DMS79 (cell line): ENCODE results near the gene MRPL21.
A peak's percentile ranks its signal among the peaks of the same experiment; 100 is the strongest.
"Not testable (repeated sequence)": the region's sequence is repeated elsewhere in the genome, so short reads cannot be mapped to it uniquely, and the experiment has no call there.

Experiments
- DNase-seq: peaks from one replicate; lab custom pipeline; 2025; lab: John Stamatoyannopoulos, UW

The MRPL21 gene

GRCh38 chr11:68867066-68867465 lies 36.6 kb downstream of the MRPL21 start:
- no peak for DNase-seq

GRCh38 chr11:68865241-68865640 lies 38.4 kb downstream of the MRPL21 start:
- no peak for DNase-seq

GRCh38 chr11:68863553-68864265 lies 39.9 kb downstream of the MRPL21 start:
- no peak for DNase-seq

GRCh38 chr11:68862421-68862820 lies 41.2 kb downstream of the MRPL21 start:
- no peak for DNase-seq

- DNase-seq, result no peak
Observed at GRCh38 chr11:68859123-68859522, 44.5 kb downstream of the MRPL21 start.

- DNase-seq, result no peak
Observed at GRCh38 chr11:68857037-68857586, 46.5 kb downstream of the MRPL21 start.

- DNase-seq, result not testable (repeated sequence)
Observed at GRCh38 chr11:68856425-68857030, 47.1 kb downstream of the MRPL21 start.

- DNase-seq, result no peak
Observed at GRCh38 chr11:68855205-68855981, 48.2 kb downstream of the MRPL21 start.

- no peak for DNase-seq
Observed at GRCh38 chr11:68854273-68854958, 49.2 kb downstream of the MRPL21 start.

GRCh38 chr11:68852628-68853027 lies 51.0 kb downstream of the MRPL21 start:
- DNase-seq, result no peak

- DNase-seq, result no peak
Observed at GRCh38 chr11:68848429-68848828, 55.2 kb downstream of the MRPL21 start.

- no peak for DNase-seq
Observed at GRCh38 chr11:68847395-68847794, 56.2 kb downstream of the MRPL21 start.

GRCh38 chr11:68845351-68846002 lies 58.2 kb downstream of the MRPL21 start:
- no peak for DNase-seq

- DNase-seq, result no peak
Observed at GRCh38 chr11:68844801-68845200, 58.8 kb downstream of the MRPL21 start.

- no peak for DNase-seq
Observed at GRCh38 chr11:68844376-68844775, 59.3 kb downstream of the MRPL21 start.

GRCh38 chr11:68843703-68844312 lies 59.8 kb downstream of the MRPL21 start:
- DNase-seq, result peak; percentile 88

- peak; percentile 57 for DNase-seq
Observed at GRCh38 chr11:68843052-68843561, 60.5 kb downstream of the MRPL21 start.

GRCh38 chr11:68842427-68843051 lies 61.1 kb downstream of the MRPL21 start:
- no peak for DNase-seq

GRCh38 chr11:68841718-68842426 lies 61.8 kb downstream of the MRPL21 start, which contains the start of gene CPT1A:
CPT1A (minus strand) TSS chr11:68841916; CDS start chr11:68815474, 26,442 bp downstream.
- DNase-seq, result peak; percentile 26
